Common myeloid progenitor, CD34-positive (primary cell): ENCODE data around the gene OPA1.
A peak's percentile ranks its signal among the peaks of the same experiment; 100 is the strongest.
"Not testable (repeated sequence)": the region's sequence is repeated elsewhere in the genome, so short reads cannot be mapped to it uniquely, and the experiment has no call there.

Source experiments
- CTCF ChIA-PET: fragments of 350-600 bp; sonication (Branson Sonifier 250); formaldehyde crosslinking; loops from one replicate; lab custom pipeline; 2021; ENCODE audit warnings: antibody characterized with exemption; lab: Charles Lee
- POLR2A ChIA-PET: fragments of 350-600 bp; sonication (Branson Sonifier 250); formaldehyde crosslinking; loops from one replicate; lab custom pipeline; 2021; ENCODE audit warnings: antibody characterized with exemption; lab: Charles Lee
- DNase-seq, 3 donors: peaks; one replicate each; pipeline versions ENCODE4 v3.0.0 to v3.0.0-alpha.2; 2013
- H3K27ac ChIP-seq, 2 experiments: 1 replicate in 1 of 2; 2 replicates in 1 of 2; pipeline ENCODE4 v1.7.0; 2013; ENCODE audit warnings: inconsistent platforms in 2 of 2, low read length in 2 of 2, mild to moderate bottlenecking in 2 of 2, low read depth in 1 of 2, moderate library complexity in 1 of 2; ENCODE audit not compliant: severe bottlenecking in 2 of 2, insufficient read depth in 1 of 2, poor library complexity in 1 of 2
- H3K27me3 ChIP-seq, 5 experiments: replicated peaks in 2 of 5; 1 replicate in 3 of 5; 2 replicates in 2 of 5; pipeline versions ENCODE4 v1.6.1 to v1.7.0; 2013; ENCODE audit warnings: low read length in 4 of 5, mild to moderate bottlenecking in 2 of 5, moderate library complexity in 2 of 5, inconsistent platforms in 1 of 5; ENCODE audit not compliant: insufficient read depth in 5 of 5, control insufficient read depth in 4 of 5
- H3K36me3 ChIP-seq, 4 experiments: 1 replicate in 2 of 4; 2 replicates in 2 of 4; pipeline versions ENCODE4 v1.6.1 to v1.7.0; 2013; ENCODE audit warnings: low read length in 3 of 4, control low read depth in 1 of 4, mild to moderate bottlenecking in 1 of 4; ENCODE audit not compliant: control insufficient read depth in 4 of 4, insufficient read depth in 4 of 4
- H3K4me1 ChIP-seq, 4 experiments: 1 replicate in 3 of 4; 2 replicates in 1 of 4; pipeline versions ENCODE4 v1.6.1 to v1.7.1; 2013; ENCODE audit warnings: low read length in 3 of 4, mild to moderate bottlenecking in 3 of 4, control low read depth in 1 of 4, inconsistent platforms in 1 of 4, moderate library complexity in 1 of 4; ENCODE audit not compliant: control insufficient read depth in 4 of 4, insufficient read depth in 4 of 4; ENCODE audit errors: control extremely low read depth in 1 of 4
- H3K4me3 ChIP-seq, 7 experiments: 1 replicate in 4 of 7; 2 replicates in 3 of 7; pipeline versions ENCODE4 v1.5.1 to v1.7.0; 2013; ENCODE audit warnings: mild to moderate bottlenecking in 7 of 7, low read length in 6 of 7, moderate library complexity in 6 of 7, inconsistent platforms in 2 of 7, low read depth in 2 of 7, control low read depth in 1 of 7; ENCODE audit not compliant: insufficient read depth in 4 of 7, control insufficient read depth in 1 of 7; ENCODE audit errors: extremely low read depth in 1 of 7
- H3K9me3 ChIP-seq, 5 experiments: 1 replicate in 4 of 5; 2 replicates in 1 of 5; pipeline versions ENCODE4 v1.6.1 to v1.7.1; 2013; ENCODE audit warnings: low read length in 4 of 5, mild to moderate bottlenecking in 2 of 5, inconsistent platforms in 1 of 5, low read depth in 1 of 5, moderate library complexity in 1 of 5; ENCODE audit not compliant: control insufficient read depth in 4 of 5, insufficient read depth in 2 of 5; ENCODE audit errors: control extremely low read depth in 1 of 5
- WGBS: methylation state at CpG from one replicate; pipeline ENCODE4 v1.1.5; 2013; ENCODE audit not compliant: insufficient coverage; 5-methylcytosine and 5-hydroxymethylcytosine counted together

Gene OPA1

DNA sequence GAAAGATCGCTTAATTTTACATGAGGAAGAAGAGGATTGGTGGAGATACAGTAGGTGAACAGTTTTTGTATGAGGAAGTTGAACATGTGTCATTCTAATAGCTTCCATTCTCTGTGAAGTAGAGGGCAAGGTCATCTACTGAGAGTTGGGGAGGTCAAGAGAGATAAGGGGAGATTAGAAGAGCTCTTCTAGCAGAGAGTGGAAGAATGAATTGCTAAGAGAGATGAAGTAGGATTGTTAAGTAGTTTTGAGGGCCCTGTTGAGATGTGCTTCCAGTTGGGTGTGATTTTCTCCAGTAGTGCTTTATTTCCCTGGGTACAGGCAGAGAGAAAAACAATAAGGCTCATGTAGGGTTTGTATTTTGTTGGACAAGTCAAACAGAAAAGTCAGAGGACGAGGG is 5.2 kb downstream of the OPA1 start:
- WGBS, result 100% methylated on average over 1 of the region's 2 CpGs
- ChIA-PET CTCF (interaction anchor here (0.8 to 1.1 kb wide), 2 partner anchors 14 to 26 kb away, joined by 3 read pairs; no protein-coding TSS in a partner anchor), POLR2A (no interaction called here)
- Histone ChIP-seq H3K4me1 (peaks cover 6 to 47% (median 26%) of the 10 kb centered on the region in 4 experiments), H3K36me3 (peaks cover 2 to 31% (median 13%) of the 10 kb centered on the region in 4 experiments), H3K27me3 (no peaks in the 10 kb centered on the region), H3K4me3 (no peak overlapping the region), H3K27ac (no peak overlapping the region), H3K9me3 (no peaks in the 10 kb centered on the region)
- no peak for DNase-seq

DNA sequence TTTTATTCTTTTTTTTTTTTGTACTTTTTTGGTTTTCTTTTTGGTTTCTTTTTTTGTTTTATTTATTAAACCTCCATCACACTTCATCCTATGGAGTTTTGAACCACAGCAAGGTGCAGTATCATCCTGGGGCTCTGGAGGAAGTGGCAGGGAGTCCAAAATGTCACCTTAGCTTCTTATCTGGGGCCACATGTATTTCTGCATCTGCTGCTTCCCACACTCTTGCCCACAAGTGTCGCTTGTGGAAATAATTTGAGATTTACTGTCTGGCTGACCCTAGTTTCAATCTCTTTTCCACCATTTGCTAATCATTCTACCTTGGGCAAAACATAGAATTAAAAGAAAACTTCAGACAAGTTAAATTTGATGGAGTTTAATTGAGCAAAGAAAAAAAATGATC is 6.4 kb downstream of the OPA1 start:
- peak; percentile 91 to 99 (median 98) for DNase-seq
- no CpG with 5 or more reads among the region's 1 CpG for WGBS
- Histone ChIP-seq H3K27me3 (no peaks in the 10 kb centered on the region), H3K27ac (peak overlapping the region; percentile 0 to 16), H3K36me3 (peaks cover 8 to 36% (median 15%) of the 10 kb centered on the region in 4 experiments), H3K9me3 (no peaks in the 10 kb centered on the region), H3K4me1 (peaks cover 2 to 36% (median 20%) of the 10 kb centered on the region in 4 experiments), H3K4me3 (peak overlapping the region in 3 of 7 experiments; percentile 22 to 61 (median 33))
- POLR2A ChIA-PET, result no interaction called here
- CTCF ChIA-PET, result interaction anchor here (1.1 to 1.6 kb wide), 2 partner anchors 12 to 13 kb away, joined by 3 to 7 read pairs; no protein-coding TSS in a partner anchor

DNA sequence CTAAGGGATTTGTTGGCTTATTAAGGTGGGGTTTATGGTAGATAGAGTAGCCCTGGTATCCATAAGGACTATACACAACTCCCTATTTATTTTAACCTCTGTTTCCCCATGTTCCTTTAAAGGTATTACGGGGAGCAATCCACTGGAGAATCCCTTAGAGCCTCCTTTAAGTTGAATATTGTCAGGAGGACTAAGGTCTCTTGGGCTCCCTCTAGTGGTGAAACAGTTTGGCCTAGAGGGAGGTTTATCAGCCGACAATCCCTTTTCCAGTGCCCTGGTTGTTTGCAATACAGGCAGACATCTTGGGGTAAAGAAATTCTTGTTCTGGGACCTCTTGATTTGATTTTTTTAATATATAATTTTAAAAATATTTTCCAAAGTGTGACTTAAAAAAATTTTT is 12.9 kb downstream of the OPA1 start:
- WGBS, result no CpG with 5 or more reads among the region's 2 CpGs
- no peak overlapping the region for H3K4me3 ChIP-seq
- H3K9me3 ChIP-seq, result no peaks in the 10 kb centered on the region
- ChIA-PET CTCF (interaction anchor here (0.7 kb wide), 1 partner anchor 11 kb away, joined by 5 read pairs; no protein-coding TSS in a partner anchor), POLR2A (no interaction called here)
- H3K27ac ChIP-seq, result no peak overlapping the region
- no peaks in the 10 kb centered on the region for H3K27me3 ChIP-seq
- H3K36me3 ChIP-seq, result peaks cover 4 to 14% (median 8%) of the 10 kb centered on the region in 4 experiments
- DNase-seq, result peak; percentile 65 to 77 (median 73)
- no peaks in the 10 kb centered on the region for H3K4me1 ChIP-seq

DNA sequence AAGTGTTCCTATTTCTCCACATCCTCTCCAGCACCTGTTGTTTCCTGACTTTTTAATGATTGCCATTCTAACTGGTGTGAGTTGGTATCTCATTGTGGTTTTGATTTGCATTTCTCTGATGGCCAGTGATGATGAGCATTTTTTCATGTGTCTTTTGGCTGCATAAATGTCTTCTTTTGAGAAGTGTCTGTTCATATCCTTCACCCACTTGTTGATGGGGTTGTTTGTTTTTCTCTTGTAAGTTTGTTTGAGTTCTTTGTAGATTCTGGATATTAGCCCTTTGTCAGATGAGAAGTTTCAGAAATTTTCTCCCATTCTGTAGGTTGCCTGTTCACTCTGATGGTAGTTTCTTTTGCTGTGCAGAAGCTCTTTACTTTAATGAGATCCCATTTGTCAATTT is 13.9 kb downstream of the OPA1 start:
- POLR2A ChIA-PET, DNase-seq, H3K9me3 ChIP-seq, H3K27ac ChIP-seq, H3K4me1 ChIP-seq, H3K4me3 ChIP-seq, CTCF ChIA-PET, H3K27me3 ChIP-seq, H3K36me3 ChIP-seq: not testable (repeated sequence)

DNA sequence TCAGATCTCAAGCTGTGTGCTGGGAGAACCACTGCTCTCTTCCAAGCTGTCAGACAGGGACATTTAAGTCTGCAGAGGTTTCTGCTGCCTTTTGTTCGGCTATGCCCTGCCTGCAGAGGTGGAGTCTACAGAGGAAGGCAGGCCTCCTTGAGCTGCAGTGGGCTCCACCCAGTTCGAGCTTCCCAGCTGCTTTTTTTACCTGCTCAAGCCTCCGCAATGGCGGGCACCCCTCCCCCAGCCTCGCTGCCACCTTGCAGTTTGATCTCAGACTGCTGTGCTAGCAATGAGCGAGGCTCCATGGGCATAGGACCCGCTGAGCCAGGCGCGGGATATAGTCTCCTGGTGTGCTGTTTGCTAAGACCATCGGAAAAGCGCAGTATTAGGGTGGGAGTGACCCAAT is 17.5 kb downstream of the OPA1 start:
- peaks cover 2 to 20% (median 8%) of the 10 kb centered on the region in 4 experiments for H3K36me3 ChIP-seq
- H3K4me1 ChIP-seq, H3K27me3 ChIP-seq, H3K27ac ChIP-seq, DNase-seq, H3K4me3 ChIP-seq, POLR2A ChIA-PET: not testable (repeated sequence)
- peaks cover 2 to 11% (median 4%) of the 10 kb centered on the region in 5 experiments for H3K9me3 ChIP-seq
- CTCF ChIA-PET, result interaction anchor here (1.0 to 2.1 kb wide), 2 partner anchors 10 to 26 kb away, joined by 3 to 7 read pairs; no protein-coding TSS in a partner anchor
- WGBS, result 100% methylated on average over 2 of the region's 11 CpGs

DNA sequence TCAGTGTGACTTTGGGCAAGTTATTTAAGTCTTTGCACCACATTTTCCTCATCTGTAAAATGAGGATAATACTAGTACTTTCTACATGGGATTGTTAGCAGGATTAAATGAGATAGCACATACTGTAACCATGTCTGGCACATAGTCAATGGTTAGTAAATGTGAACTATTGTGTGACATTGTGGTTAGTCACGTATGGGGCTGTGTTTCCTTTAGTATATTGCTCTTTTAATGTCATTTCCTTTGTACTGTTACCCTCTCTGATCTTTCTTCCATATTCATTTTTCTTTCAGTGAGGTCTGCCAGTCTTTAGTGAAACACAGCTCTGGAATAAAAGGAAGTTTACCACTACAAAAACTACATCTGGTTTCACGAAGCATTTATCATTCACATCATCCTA is 21.4 kb downstream of the OPA1 start:
- no peak overlapping the region for H3K27ac ChIP-seq
- no peak for DNase-seq
- H3K4me3 ChIP-seq, result no peak overlapping the region
- H3K36me3 ChIP-seq, result peaks cover 14 to 48% (median 25%) of the 10 kb centered on the region in 4 experiments
- ChIA-PET CTCF (interaction anchor here (0.9 to 1.7 kb wide), 3 partner anchors 9 to 797 kb away, joined by 3 to 4 read pairs (median 3); no protein-coding TSS in a partner anchor), POLR2A (no interaction called here)
- 86% methylated on average over 1 of the region's 2 CpGs for WGBS
- peaks cover 2 to 11% (median 4%) of the 10 kb centered on the region in 5 experiments for H3K9me3 ChIP-seq
- peaks cover 0 to 6% (median 0%) of the 10 kb centered on the region in 4 experiments for H3K4me1 ChIP-seq
- no peaks in the 10 kb centered on the region for H3K27me3 ChIP-seq

DNA sequence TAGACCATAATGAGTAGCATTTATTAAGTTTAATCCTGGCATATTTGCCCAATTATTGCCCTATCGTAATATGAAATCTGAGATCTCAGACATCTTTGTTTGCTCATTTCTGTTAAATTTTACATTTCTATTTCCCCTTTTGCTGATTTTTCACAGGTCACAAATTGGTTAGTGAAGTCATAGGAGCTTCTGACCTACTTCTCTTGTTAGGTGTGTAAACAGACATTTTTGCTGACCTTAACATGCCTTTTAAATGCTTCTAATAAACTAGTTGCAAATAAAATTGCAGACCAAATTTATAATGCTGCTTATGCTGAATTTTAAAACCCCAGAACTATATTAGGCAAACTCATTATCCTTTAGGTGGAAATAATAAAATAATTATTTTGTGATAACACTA is 24.6 kb downstream of the OPA1 start:
- Histone ChIP-seq H3K4me3 (no peak overlapping the region), H3K27me3 (no peaks in the 10 kb centered on the region), H3K36me3 (peaks cover 22 to 69% (median 36%) of the 10 kb centered on the region in 4 experiments), H3K4me1 (peaks cover 0 to 3% (median 0%) of the 10 kb centered on the region in 4 experiments), H3K9me3 (peaks cover 0 to 7% (median 4%) of the 10 kb centered on the region in 5 experiments), H3K27ac (no peak overlapping the region)
- no peak for DNase-seq
- ChIA-PET POLR2A (no interaction called here), CTCF (interaction anchor here (2.2 kb wide), 1 partner anchor 12 kb away, joined by 5 read pairs; no protein-coding TSS in a partner anchor)
- WGBS, result no CpG with 5 or more reads among the region's 1 CpG
